Endothelial cell of umbilical vein (primary cell): ENCODE measurements around the gene EEF1E1. TPM values are rescaled to one million over a fixed set of nuclear protein-coding genes. Genes with fewer than 3 reads are reported as not detected.

Experiments
- BruUV-seq: library from RNA; stranded (reverse); fragments of 400-500 nt; replicated peaks from 2 replicates; lab custom pipeline; 2021; lab: Mats Ljungman, UMichigan
- CTCF ChIA-PET: fragments of 300-600, 350-600 bp; sonication (Branson Sonifier 250); formaldehyde crosslinking; loops from one replicate; lab custom pipeline; 2021; ENCODE audit warnings: antibody characterized with exemption, inconsistent platforms; lab: Charles Lee
- POLR2A ChIA-PET: fragments of 300-600, 350-600 bp; sonication (Branson Sonifier 250); formaldehyde crosslinking; loops from one replicate; lab custom pipeline; 2021; ENCODE audit warnings: antibody characterized with exemption, inconsistent platforms; lab: Charles Lee
- DNase-seq: peaks from one replicate; pipeline ENCODE4 v3.0.0-alpha.2; 2011; ENCODE audit warnings: low read depth, low spot score
- FAIRE-seq: peaks from 2 replicates; lab custom pipeline; 2011; peaks lifted over from hg19 to GRCh38; lab: Jason Lieb, UNC
- H2AFZ ChIP-seq: 2 replicates; pipeline ENCODE4 v1.6.0; 2012; ENCODE audit warnings: low read depth, low read length, control low read depth, inconsistent platforms
- H3K27ac ChIP-seq: 2 replicates; pipeline ENCODE4 v1.5.1; 2011; ENCODE audit warnings: low read depth, mild to moderate bottlenecking, control low read depth, low read length, moderate library complexity; ENCODE audit not compliant: insufficient read depth
- H3K27me3 ChIP-seq, 2 experiments: 2 replicates each; pipeline versions ENCODE4 v1.6.0 to v1.6.1; 2011; ENCODE audit warnings: low read length in 2 of 2, mixed read lengths in 1 of 2; ENCODE audit not compliant: control insufficient read depth in 2 of 2, insufficient read depth in 2 of 2
- H3K36me3 ChIP-seq, 2 experiments: 2 replicates in 1 of 2; 3 replicates in 1 of 2; pipeline ENCODE4 v1.5.1; 2011; ENCODE audit warnings: low read length in 2 of 2, mild to moderate bottlenecking in 1 of 2, moderate library complexity in 1 of 2; ENCODE audit not compliant: control insufficient read depth in 2 of 2, insufficient read depth in 2 of 2; ENCODE audit errors: extremely low read depth in 1 of 2
- H3K4me1 ChIP-seq: 3 replicates; pipeline ENCODE4 v1.5.1; 2011; ENCODE audit warnings: mild to moderate bottlenecking, low read length; ENCODE audit not compliant: control insufficient read depth, insufficient read depth; ENCODE audit errors: extremely low read depth
- H3K4me2 ChIP-seq: 2 replicates; pipeline ENCODE4 v1.6.1; 2011; ENCODE audit warnings: low read length, control low read depth, mixed read lengths; ENCODE audit not compliant: insufficient read depth
- H3K4me3 ChIP-seq, 3 experiments: fragments of 200-600 bp in 1 of 3; sonication (generic), shearing (Covaris generic) in 1 of 3; replicated peaks in 1 of 3; 2 replicates each; pipeline ENCODE4 v1.5.1; 2011 to 2016; ENCODE audit warnings: control low read depth in 3 of 3, low read length in 3 of 3, mild to moderate bottlenecking in 2 of 3, inconsistent platforms in 1 of 3, low read depth in 1 of 3, moderate library complexity in 1 of 3; ENCODE audit not compliant: insufficient read depth in 1 of 3
- H3K79me2 ChIP-seq: 2 replicates; pipeline ENCODE4 v1.6.0; 2012; ENCODE audit warnings: low read length, inconsistent platforms; ENCODE audit not compliant: control insufficient read depth, insufficient read depth
- H3K9ac ChIP-seq: replicated peaks from 2 replicates; pipeline ENCODE3; 2011; ENCODE audit warnings: low read length, control low read depth; ENCODE audit not compliant: insufficient read depth; ENCODE audit errors: extremely low read depth
- H3K9me1 ChIP-seq: replicated peaks from 3 replicates; pipeline ENCODE4 v1.6.0; 2011; ENCODE audit warnings: mild to moderate bottlenecking, low read length; ENCODE audit not compliant: control insufficient read depth, insufficient read depth; ENCODE audit errors: extremely low read depth
- H3K9me3 ChIP-seq: replicated peaks from 2 replicates; pipeline ENCODE4 v1.5.1; 2012; ENCODE audit warnings: low read length, inconsistent platforms; ENCODE audit not compliant: control insufficient read depth, insufficient read depth
- H4K20me1 ChIP-seq: replicated peaks from 2 replicates; pipeline ENCODE3; 2011; ENCODE audit warnings: mild to moderate bottlenecking, low read length; ENCODE audit not compliant: control insufficient read depth, insufficient read depth; ENCODE audit errors: extremely low read depth
- CTCF ChIP-seq, 2 donors: IDR thresholded peaks; 1 replicate in 1 of 2; 2 replicates in 1 of 2; pipeline ENCODE4 v1.5.1; 2011; ENCODE audit warnings: low read length in 2 of 2, mild to moderate bottlenecking in 2 of 2, moderate library complexity in 2 of 2, control low read depth in 1 of 2, inconsistent platforms in 1 of 2, low read depth in 1 of 2; ENCODE audit not compliant: insufficient read depth in 1 of 2; ENCODE audit errors: extremely low read depth in 1 of 2
- EZH2 ChIP-seq: IDR thresholded peaks from 2 replicates; pipeline ENCODE4 v1.6.1; 2012; ENCODE audit warnings: borderline replicate concordance, low read depth, mild to moderate bottlenecking, moderate library complexity, low read length, inconsistent platforms; ENCODE audit not compliant: severe bottlenecking
- FOS ChIP-seq: IDR thresholded peaks from 2 replicates; pipeline ENCODE4 v1.6.1; 2011; ENCODE audit warnings: mild to moderate bottlenecking, low read length, moderate library complexity, borderline replicate concordance; ENCODE audit not compliant: insufficient read depth
- GATA2 ChIP-seq: IDR thresholded peaks from 2 replicates; pipeline ENCODE4 v1.7.0; 2011; ENCODE audit warnings: low read depth, mild to moderate bottlenecking, moderate library complexity, mixed read lengths, low read length; ENCODE audit not compliant: insufficient read length, insufficient read depth
- JUN ChIP-seq: IDR thresholded peaks from 2 replicates; pipeline ENCODE4 v1.6.1; 2011; ENCODE audit warnings: borderline replicate concordance, low read depth; ENCODE audit not compliant: insufficient read length, insufficient read depth
- MAX ChIP-seq: IDR thresholded peaks from 2 replicates; pipeline ENCODE4 v1.6.1; 2011; ENCODE audit not compliant: insufficient read depth, insufficient read length
- MYC ChIP-seq: IDR thresholded peaks from one replicate; pipeline ENCODE4 v1.6.1; 2011; ENCODE audit warnings: mild to moderate bottlenecking, low read depth, low read length
- POLR2A ChIP-seq: IDR thresholded peaks from 2 replicates; pipeline ENCODE4 v1.6.1; 2012; ENCODE audit warnings: low read depth, mild to moderate bottlenecking, control low read depth, low read length
- POLR2AphosphoS5 ChIP-seq: IDR thresholded peaks from 2 replicates; pipeline ENCODE4 v1.6.1; 2012; ENCODE audit warnings: low read depth, mild to moderate bottlenecking, control low read depth, low read length, moderate library complexity; ENCODE audit not compliant: insufficient read depth
- dilution Hi-C: fragments of 300-500 bp; cut with MboI; formaldehyde crosslinking; loops from one replicate; pipeline ENCODE4 v1.15.0; 2019; ENCODE audit warnings: low sequenced_read_pairs; ENCODE audit not compliant: extremely low pct_ligation_motif_present
- intact Hi-C: fragments of 100-400 bp; cut with micrococcal nuclease; formaldehyde crosslinking; loops from one replicate; pipeline ENCODE4 v1.10.0; 2022
- polyA plus RNA-seq, 4 experiments: library from polyadenylated mRNA; depleted of rRNA in 3 of 4; stranded (reverse) in 3 of 4; unstranded in 1 of 4; fragments of >200 nt; gene quantifications; 2 replicates each; pipeline versions ENCODE4 v1.2.1 to v1.2.3, GENCODE V29; 2011 to 2012; ENCODE audit warnings: missing spikeins in 1 of 4
- total RNA-seq: library from RNA; stranded (reverse); gene quantifications from 2 replicates; pipeline ENCODE4 v1.2.3, GENCODE V29; 2021

The EEF1E1 gene
- total and polyA plus RNA-seq, 2 donors (not counting 3 experiments of a cell fraction or from before 2014, with no cell fraction given): 53.8 to 58.1 TPM

GRCh38 chr6:8074213-8074612, 28.1 kb downstream of the EEF1E1 start:
- FAIRE-seq: no peak
- intact Hi-C loops (no loop called here), dilution Hi-C loops (no loop called here)
- H2AFZ ChIP-seq: no peak overlapping the region
- no TSS peak for BruUV-seq
- H3K4me1 ChIP-seq: no peaks in the 10 kb centered on the region
- H3K27me3 ChIP-seq: no peaks in the 10 kb centered on the region
- no peaks in the 10 kb centered on the region for H3K9me1 ChIP-seq
- ChIA-PET POLR2A (no interaction called here), CTCF (interaction anchor here (1.1 to 1.4 kb wide), 3 partner anchors 15 to 145 kb away, joined by 3 read pairs; no protein-coding TSS in a partner anchor)
- no peaks in the 10 kb centered on the region for H3K79me2 ChIP-seq
- H3K36me3 ChIP-seq: no peaks in the 10 kb centered on the region
- no peaks in the 10 kb centered on the region for H4K20me1 ChIP-seq
- no peak overlapping the region for H3K4me3 ChIP-seq
- H3K9ac ChIP-seq: no peak overlapping the region
- TF ChIP-seq MAX (no peak), JUN (no peak), MYC (no peak), CTCF (IDR thresholded peaks at IDR 0.05; ENCODE audit: extremely low read depth in 1 of 2, insufficient read depth in 1 of 2, low read depth in 1 of 2, low read length in 2 of 2) (no peak), GATA2 (no peak), EZH2 (no peak), POLR2A (no peak), POLR2AphosphoS5 (no peak), FOS (no peak)
- no peak overlapping the region for H3K4me2 ChIP-seq
- no peak overlapping the region for H3K27ac ChIP-seq
- H3K9me3 ChIP-seq: no peaks in the 10 kb centered on the region
- no peak for DNase-seq
